Measurements from ENCODE around the gene CCDC186. TPM values are rescaled to one million over a fixed set of nuclear protein-coding genes. Genes with fewer than 3 reads are reported as not detected.

Gene CCDC186
- total RNA-seq, 1 experiment from 2014 or later, result 17.1 TPM

GRCh38 chr10:114188001-114188400, 14.0 kb upstream of the CCDC186 start:
- Histone ChIP-seq H2AFZ (ENCODE audit: low read depth, low read length, poor library complexity, severe bottlenecking) (no peak overlapping the region), H3K36me3 (ENCODE audit: control insufficient read depth in 1 of 2, insufficient read depth in 2 of 2, low read length in 2 of 2) (no peaks in the 10 kb centered on the region), H3K79me2 (ENCODE audit: insufficient read depth, low read length) (no peaks in the 10 kb centered on the region), H3K9me2 (ENCODE audit: insufficient read depth) (no peaks in the 10 kb centered on the region), H3K4me2 (ENCODE audit: low read length) (no peak overlapping the region), H3K4me3 (replicated peaks in 1 of 2; ENCODE audit: low read depth in 1 of 2, low read length in 2 of 2) (no peak overlapping the region), H3K27ac (ENCODE audit: low read depth, low read length) (no peak overlapping the region), H4K20me1 (ENCODE audit: insufficient read depth) (no peaks in the 10 kb centered on the region), H3K9me3 (ENCODE audit: control insufficient read depth in 1 of 2, insufficient read depth in 1 of 2, low read depth in 1 of 2, low read length in 2 of 2) (no peaks in the 10 kb centered on the region), H3K9ac (ENCODE audit: low read length) (no peak overlapping the region), H3K27me3 (ENCODE audit: insufficient read depth, low read length) (no peaks in the 10 kb centered on the region), H3K4me1 (ENCODE audit: control insufficient read depth in 1 of 2, insufficient read depth in 2 of 2, low read length in 2 of 2) (no peaks in the 10 kb centered on the region)
- RAD21 ChIA-PET (ENCODE audit: low non-redundant PET in 1 of 2, low total read pairs in 2 of 2, uncharacterized antibody in 2 of 2, unreplicated experiment in 2 of 2), result no interaction called here
- BruUV-seq (replicated peaks), result no TSS peak
- no peak for TF ChIP-seq MAX (IDR thresholded peaks at IDR 0.05)
- TF ChIP-seq FOSL1 (IDR thresholded peaks at IDR 0.05; ENCODE audit: low read depth), result no peak
- no peak for TF ChIP-seq CEBPB (IDR thresholded peaks at IDR 0.05; ENCODE audit: low read depth)
- TF ChIP-seq SP1 (IDR thresholded peaks at IDR 0.05; ENCODE audit: low read depth), result no peak
- no peak for TF ChIP-seq POLR2AphosphoS5 (IDR thresholded peaks at IDR 0.05; ENCODE audit: low read depth, low read length)
- no peak for TF ChIP-seq RAD21 (IDR thresholded peaks at IDR 0.05; ENCODE audit: low read depth)
- TF ChIP-seq CTCF (IDR thresholded peaks at IDR 0.05 in 2 of 3, conservative IDR thresholded peaks at IDR 0.05 in 1 of 3; ENCODE audit: borderline replicate concordance in 1 of 3, insufficient read depth in 1 of 3, low read depth in 2 of 3, low read length in 2 of 3), result no peak
- no peak for TF ChIP-seq SRF (IDR thresholded peaks at IDR 0.05; ENCODE audit: low read depth)
- no peak for TF ChIP-seq ZBTB33 (IDR thresholded peaks at IDR 0.05; ENCODE audit: extremely low read depth, insufficient replicate concordance, low read length)
- TF ChIP-seq SIN3A (IDR thresholded peaks at IDR 0.05; ENCODE audit: low read depth), result no peak
- TF ChIP-seq EZH2phosphoT487 (IDR thresholded peaks at IDR 0.05; ENCODE audit: borderline replicate concordance), result no peak
- TF ChIP-seq YY1 (IDR thresholded peaks at IDR 0.05; ENCODE audit: extremely low read depth, insufficient replicate concordance, low read depth, low read length), result no peak
- TF ChIP-seq ZNF274 (IDR thresholded peaks at IDR 0.05; ENCODE audit: low read depth, low read length), result no peak
- no peak for TF ChIP-seq JUND (IDR thresholded peaks at IDR 0.05)
- TF ChIP-seq CBX3 (IDR thresholded peaks at IDR 0.05; ENCODE audit: low read depth), result no peak
- CTCF ChIA-PET, result no interaction called here
- no peak for DNase-seq (ENCODE audit: low read depth, low spot score)
- intact Hi-C loops (cut with micrococcal nuclease), result no loop called here
- ATAC-seq, result no peak
- POLR2A ChIA-PET, result interaction anchor here (1.3 kb wide), 1 partner anchor 9 kb away, joined by 4 read pairs; the partner anchor contains the start of gene TDRD1
